IPS-18c (cell line): ENCODE results near the gene C5AR2.
"Not testable (repeated sequence)": the region's sequence is repeated elsewhere in the genome, so short reads cannot be mapped to it uniquely, and the experiment has no call there.

Experiments used
- H3K4me3 ChIP-seq: 2 replicates; pipeline ENCODE4 v1.7.0; 2013; ENCODE audit warnings: low read depth, mild to moderate bottlenecking, low read length, moderate library complexity; ENCODE audit not compliant: insufficient read depth
- H3K9me3 ChIP-seq: one replicate; pipeline ENCODE4 v1.6.1; 2013; ENCODE audit warnings: mild to moderate bottlenecking, low read length, moderate library complexity; ENCODE audit not compliant: control insufficient read depth, insufficient read depth

The C5AR2 gene

DNA sequence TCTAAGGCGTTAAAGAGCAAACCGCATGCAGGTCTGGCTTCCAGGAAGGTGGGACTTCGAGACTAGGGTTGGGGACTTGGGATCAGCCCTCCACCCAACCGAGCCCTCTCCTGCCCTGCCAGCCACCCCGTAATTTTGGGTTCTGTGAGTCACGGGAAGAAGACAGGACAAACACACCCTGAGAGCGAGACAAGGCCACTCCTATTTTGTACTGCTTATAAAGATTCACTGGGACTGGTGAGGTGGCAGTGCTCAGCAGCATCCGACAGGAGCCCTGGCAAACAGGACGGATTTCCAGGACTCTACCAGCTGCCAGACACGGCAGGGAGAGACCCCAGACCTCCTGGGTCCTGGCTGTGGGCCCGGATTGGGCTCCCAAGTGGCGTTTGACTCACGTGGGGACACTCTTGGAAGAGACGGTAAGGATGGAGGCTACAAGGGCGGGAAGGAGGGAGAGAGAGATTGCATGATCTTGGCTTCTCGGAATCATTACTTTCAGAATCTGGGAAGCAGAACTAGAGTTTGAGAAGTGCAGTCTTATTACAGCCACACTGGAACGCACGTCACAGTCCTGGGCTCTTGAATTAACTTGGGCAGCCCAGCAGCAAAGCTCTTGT lies at the start of gene C5AR2:
Gene C5AR2, plus strand, starts transcription at position 245 of the 617 bp plus-strand sequence. CDS start 8,625 bp downstream, outside the sequence.
- H3K4me3 ChIP-seq, result no peak within 1 kb of the TSS
- H3K9me3 ChIP-seq, result no peaks in the 10 kb centered on the region

DNA sequence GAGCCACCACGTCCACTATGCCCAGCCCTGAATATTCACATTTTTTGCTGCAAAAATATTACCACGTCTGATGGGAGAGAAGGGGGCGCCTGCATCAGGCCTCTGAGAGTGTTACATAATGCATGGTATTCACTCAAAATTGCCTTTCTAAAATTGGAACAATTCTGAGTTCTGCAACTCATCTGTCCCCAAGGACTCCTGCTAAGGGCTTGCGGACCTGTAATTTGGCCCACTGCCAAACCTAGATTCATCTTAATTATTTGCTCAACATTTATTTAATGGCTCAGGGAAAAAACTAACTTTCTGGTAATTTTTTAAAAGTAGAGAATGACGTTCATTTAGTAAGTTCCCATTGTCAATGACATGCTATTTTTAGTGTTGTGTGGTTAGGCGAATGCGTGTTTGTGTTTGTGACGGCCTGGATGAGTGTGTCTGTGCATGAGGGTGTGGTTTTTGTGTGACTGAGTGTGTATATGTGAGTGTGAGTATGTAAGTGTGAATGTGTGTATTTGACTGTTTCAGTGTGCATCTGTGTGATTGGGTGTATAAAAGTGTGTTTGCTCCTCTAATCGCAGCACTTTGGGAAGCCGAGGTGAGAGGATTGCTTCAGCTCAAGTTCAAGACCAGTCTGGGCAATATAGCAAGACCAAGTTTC lies 48.4 kb upstream of the C5AR2 start:
- Histone ChIP-seq H3K9me3 (no peaks in the 10 kb centered on the region), H3K4me3 (no peak overlapping the region)

DNA sequence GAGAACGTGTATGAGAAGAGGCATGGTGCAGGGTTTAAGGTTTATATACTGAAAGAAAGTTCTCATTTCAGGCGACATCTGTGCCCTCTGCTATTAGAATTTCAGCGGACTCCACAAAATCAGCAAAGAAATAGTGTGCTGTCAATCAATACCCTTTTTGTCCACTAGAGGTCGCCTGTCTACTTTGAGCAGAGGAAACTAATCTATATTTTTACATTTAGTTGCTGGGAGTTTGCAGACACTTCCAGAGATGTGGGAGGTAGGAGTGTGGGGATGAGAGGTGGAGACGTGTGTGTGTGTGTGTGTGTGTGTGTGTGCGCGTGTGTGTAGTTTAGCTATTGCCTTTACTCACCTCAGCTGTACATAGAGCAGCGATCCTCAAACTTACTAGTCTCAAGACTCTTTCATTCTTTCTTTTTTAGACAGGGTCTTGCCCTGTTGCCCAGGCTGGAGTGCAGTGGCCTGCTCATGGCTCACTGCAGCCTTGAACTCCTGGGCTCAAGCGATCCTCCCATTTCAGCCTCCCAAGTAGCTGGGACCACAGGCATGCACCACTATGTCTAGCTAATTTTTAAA lies 47.6 kb upstream of the C5AR2 start:
- no peak overlapping the region for H3K4me3 ChIP-seq
- H3K9me3 ChIP-seq, result peaks cover 2% of the 10 kb centered on the region

DNA sequence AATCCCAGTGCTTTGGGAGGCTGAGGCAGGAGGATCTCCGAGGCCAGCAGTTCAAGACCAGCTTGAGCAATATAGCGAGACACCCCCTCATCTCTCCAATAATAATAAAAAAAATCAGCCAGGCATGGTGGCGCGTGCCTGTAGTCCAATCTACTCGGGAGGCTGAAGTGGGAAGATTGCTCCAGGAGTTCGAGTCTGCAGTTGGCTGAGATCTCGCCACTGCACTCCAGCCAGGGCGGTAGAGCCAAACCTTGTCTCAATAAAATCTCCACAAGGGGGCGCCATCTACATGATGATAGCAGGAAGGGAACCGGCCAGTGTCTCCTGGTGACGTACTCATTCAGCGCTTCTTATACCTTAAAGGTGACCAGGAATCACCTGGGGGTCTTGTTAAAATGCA lies 35.9 kb upstream of the C5AR2 start:
- H3K9me3 ChIP-seq, result no peaks in the 10 kb centered on the region
- no peak overlapping the region for H3K4me3 ChIP-seq

DNA sequence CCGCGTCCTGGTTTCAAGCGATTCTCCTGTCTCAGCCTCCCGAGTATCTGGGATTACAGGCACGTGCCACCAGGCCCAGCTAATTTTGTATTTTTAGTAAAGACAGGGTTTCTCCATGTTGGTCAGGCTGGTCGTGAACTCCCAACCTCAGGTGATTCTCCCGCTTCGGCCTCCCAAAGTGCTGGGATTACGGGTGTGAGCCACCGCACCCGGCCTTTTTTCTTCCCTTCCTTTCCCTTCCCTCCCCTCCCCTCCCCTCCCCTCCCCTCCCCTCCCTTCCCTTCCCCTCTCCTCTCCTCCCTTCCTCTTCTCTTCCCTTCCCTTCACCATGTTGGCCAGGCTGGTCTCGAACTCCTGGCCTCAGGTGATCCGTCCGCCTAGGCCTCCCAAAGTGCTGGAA lies 31.1 kb upstream of the C5AR2 start:
- not testable (repeated sequence) for H3K9me3 ChIP-seq, H3K4me3 ChIP-seq

DNA sequence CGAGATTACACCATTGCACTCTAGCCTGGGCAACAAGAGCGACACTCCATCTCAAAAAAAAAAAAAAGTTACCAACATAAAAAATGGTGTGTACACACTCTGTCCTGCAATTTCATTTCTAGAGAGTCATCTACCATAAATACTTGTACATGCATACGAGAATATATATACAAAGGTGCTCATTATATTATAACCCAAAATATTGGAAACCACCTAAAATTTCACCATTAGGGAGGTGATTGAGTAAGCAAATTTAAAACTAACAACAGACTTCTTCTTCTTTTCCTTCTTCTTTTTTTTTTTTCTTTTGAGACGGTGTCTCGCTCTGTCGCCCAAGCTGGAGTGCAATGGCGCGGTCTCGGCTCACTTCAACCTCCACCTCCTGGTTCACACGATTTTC lies 29.7 kb upstream of the C5AR2 start:
- Histone ChIP-seq H3K9me3 (peaks cover 2% of the 10 kb centered on the region), H3K4me3 (no peak overlapping the region)

DNA sequence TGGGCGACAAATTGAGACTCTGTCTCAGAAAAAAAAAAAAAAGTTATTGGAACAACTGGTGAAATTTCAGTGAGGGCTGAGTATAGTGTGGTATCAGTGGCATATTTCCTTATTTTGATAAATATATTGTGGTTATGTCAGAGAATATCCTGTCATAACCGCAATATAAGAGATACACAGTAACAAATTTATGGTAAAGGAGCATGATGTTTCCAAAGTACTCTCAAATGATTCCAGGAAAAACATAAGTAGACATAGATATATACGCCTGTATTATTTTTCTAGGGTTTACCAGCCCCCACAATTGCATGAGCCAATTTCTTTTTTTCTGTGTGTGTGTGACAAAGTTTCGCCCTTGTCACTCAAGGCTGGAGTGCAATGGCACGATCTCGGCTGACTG lies 28.0 kb upstream of the C5AR2 start:
- Histone ChIP-seq H3K4me3 (no peak overlapping the region), H3K9me3 (peaks cover 2% of the 10 kb centered on the region)

DNA sequence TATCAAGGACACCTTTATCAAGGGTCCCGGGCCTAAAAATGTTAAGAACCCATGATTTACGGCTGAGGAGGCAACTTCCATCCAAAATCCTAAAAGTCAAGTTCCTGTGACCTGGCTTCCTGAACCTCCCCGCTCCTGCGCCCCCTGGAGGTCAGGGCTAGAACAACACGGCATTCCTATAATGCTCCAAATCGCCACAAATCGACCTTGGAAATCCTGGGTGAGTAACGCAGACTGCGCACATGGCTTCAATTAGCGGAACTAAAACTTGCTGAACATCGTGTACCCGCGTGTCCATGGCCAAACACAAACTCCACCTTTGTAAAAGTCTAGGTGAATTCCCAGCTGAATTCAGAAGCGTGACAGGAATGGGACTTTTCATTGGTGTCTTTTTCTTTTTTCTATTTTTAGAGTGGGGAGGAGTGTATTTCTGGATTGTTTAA lies 26.6 kb upstream of the C5AR2 start:
- H3K9me3 ChIP-seq, result peaks cover 2% of the 10 kb centered on the region
- H3K4me3 ChIP-seq, result no peak overlapping the region

DNA sequence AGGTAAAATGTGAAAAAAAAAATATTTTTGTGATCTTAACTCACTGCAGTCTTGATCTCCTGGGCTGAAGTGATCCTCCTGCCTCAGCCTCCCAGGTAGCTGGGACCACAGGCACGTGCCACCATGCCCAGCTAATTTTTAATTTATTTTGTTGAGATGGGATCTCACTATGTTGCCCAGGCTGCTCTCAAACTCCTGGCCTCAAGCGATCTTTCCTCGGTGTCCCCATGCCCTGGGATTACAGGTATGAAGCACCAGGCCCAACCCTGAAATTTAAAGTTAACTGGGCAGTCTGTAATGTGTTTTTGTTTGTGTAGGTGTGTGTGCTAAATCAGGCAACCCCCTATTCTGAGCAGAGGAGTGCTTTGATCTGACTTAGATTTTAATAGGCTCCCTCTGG lies 25.7 kb upstream of the C5AR2 start:
- Histone ChIP-seq H3K4me3 (no peak overlapping the region), H3K9me3 (peaks cover 2% of the 10 kb centered on the region)

DNA sequence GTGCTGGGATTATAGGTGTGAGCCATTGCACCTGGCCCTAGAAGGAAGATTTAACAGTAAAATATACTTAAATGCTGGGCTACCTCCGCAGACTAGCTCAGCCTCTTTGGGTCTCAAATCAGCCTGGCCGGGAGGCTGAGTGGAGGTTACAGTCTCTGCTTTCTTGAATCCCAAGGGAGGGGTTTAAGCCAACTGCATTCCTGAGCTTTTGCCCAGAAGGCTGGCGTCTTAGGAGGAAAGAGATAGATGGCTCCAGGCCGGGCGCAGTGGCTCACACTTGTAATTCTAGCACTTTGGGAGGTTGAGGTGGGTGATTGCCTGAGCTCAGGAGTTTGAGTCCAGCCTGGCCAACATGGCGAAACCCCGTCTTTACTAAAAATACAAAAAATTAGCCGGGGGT lies 22.9 kb upstream of the C5AR2 start:
- H3K4me3 ChIP-seq, result no peak overlapping the region

DNA sequence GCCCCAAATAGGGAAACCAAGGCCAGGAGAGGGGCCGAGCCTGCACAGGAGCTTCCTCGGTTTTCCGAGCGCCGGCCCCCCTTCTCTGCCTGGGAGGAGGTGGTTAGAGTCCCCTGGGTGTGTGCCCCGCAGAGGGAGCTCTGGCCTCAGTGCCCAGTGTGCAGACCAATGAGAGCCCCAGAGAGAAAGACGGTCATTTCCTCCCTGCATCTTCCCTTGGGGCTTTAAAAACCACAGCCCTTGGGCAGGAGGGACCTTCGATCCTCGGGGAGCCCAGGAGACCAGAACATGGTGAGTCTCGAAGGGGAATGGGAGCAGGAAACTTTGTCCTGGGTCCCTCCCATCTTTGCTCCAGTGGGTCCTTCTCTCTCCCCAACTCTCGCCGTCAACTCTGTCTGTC lies 22.4 kb upstream of the C5AR2 start, which contains the start of gene C5AR1:
Gene C5AR1, plus strand, starts transcription at position 254 of the 400 bp plus-strand sequence. Its CDS starts 35 bp downstream, at position 289.
- H3K9me3 ChIP-seq, result no peaks in the 10 kb centered on the region
- H3K4me3 ChIP-seq, result no peak within 1 kb of the TSS

More for the DNA sequence above, 22.9 kb upstream of the C5AR2 start:
- peaks cover 2% of the 10 kb centered on the region for H3K9me3 ChIP-seq

DNA sequence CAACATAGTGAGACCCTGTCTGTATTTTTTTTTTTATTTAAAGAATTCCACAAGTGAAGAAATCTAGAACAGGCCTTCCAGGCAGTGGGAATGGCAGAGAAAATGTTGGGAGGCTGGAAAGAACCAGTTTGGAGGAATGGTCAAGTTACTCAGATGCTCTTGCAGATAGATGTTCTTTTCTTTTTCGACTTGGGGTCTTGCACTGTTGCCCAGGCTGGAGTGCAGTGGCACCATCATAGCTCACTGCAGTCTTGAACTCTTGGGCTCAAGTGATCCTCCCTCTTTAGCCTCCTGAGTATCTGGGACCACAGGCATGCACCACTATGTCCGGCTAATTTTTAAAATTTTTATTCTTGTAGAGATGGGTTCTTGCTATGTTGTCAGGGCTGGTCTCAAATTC lies 21.7 kb upstream of the C5AR2 start:
- H3K4me3 ChIP-seq, result no peak overlapping the region
- no peaks in the 10 kb centered on the region for H3K9me3 ChIP-seq

DNA sequence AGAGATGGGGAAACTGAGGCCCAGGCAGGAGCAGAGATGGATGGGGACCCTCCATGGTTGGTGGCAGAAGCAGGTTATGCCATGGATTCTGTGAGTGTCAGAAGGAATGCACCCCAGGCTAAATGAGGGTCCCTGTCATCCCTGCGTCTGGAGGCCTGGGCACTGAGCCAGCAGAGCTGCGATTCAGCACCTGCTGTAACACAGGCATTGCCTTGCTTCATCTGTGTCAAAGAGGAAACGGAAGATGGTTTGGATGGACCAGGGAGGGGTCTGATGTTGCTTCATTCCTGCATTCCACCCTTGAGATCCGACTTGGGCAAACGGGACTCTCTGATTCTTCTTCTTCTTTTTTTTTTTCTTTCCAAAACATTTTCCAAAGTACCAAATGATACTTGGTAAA lies 21.2 kb upstream of the C5AR2 start:
- no peaks in the 10 kb centered on the region for H3K9me3 ChIP-seq
- H3K4me3 ChIP-seq, result no peak overlapping the region

DNA sequence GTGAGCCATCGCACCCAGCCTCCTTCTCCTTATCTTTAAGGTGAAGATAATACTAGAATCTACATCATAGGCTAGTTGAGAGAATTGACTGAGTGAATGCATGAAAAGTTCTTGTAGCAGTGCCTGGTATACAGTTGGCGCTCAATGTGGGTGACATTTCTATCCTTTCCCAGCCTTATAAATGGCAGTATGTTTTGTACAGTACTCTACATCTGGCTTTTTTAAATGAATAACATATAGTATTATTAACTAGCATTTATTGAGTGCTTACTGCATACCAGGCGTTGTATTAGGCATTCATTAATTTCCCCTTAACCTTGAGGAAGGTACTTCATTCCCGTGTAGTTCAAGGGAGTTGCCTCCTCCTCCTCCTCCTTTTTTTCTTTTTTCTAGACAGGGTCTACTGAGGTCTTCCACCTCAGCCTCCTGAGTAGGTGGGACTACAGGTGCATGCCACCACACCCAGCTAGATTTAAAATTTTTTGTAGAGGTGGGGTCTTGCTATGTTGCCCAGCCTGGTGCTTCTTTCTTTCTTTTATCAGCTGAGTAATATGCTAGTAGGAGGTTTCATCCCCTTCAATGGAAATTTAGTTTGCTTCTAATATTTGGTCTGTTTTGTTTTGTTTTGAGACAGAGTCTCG lies 19.5 kb upstream of the C5AR2 start:
- Histone ChIP-seq H3K4me3 (no peak overlapping the region), H3K9me3 (no peaks in the 10 kb centered on the region)

DNA sequence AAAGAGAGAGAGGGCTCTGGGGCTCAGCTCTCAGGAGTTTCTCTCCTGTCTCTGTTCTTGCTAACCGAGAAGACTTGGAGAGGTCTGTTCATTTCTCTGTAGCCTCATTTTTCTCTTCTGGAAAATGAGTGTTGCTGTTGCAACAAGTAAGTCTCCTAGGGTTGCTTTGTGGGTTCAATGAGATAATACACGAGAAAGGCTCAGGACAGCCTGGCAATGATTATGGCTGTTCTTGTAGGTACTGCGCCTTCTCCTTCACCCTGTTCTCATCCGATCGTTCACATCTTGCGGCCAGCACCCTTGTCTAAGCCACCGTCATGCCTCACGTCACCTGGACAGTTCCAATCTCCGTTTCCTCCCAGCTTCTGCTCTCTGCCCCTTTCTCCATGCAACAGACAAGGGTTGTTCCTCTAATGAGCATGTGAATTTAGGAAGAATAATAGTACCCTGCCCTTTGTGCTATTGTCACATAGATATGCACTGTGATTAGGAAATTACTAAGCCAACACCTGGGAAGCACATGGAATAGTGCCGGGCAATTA lies 18.1 kb upstream of the C5AR2 start:
- H3K4me3 ChIP-seq, result no peak overlapping the region

DNA sequence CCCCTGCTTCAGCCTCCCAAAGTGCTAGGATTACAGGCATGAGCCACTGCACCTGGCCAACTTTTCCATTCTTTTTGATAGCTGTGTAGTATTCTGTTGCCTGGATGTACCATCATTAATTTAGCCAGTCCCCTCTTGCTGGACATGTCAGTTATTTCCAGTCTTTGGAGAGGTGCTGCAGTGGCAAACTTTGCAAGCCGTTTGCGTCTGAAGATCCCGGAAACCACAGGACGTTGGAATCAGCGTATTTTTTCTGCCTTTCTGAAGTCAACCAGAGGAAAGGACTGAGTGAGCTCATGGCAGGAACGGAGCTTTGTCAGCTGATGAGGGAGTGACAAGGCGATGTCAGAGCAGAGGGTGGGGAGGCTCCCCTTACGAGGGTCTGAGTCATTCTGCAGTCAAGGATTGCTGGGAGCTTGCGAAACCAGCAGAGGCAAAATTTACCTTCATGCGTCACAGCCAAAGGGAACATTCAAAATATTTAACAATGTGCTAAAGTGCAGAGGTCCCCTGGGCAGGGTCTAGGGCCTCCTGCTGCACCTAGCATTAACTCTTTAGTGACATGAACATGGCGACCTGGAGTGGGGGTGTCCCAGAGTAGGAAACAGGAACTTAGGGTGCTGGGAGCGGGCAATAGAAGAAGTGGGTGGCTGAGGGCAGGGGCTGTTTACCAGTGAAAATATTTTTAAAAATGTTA lies 16.7 kb upstream of the C5AR2 start:
- Histone ChIP-seq H3K4me3 (no peak overlapping the region), H3K9me3 (no peaks in the 10 kb centered on the region)

More for the DNA sequence above, 18.1 kb upstream of the C5AR2 start:
- H3K9me3 ChIP-seq, result no peaks in the 10 kb centered on the region

DNA sequence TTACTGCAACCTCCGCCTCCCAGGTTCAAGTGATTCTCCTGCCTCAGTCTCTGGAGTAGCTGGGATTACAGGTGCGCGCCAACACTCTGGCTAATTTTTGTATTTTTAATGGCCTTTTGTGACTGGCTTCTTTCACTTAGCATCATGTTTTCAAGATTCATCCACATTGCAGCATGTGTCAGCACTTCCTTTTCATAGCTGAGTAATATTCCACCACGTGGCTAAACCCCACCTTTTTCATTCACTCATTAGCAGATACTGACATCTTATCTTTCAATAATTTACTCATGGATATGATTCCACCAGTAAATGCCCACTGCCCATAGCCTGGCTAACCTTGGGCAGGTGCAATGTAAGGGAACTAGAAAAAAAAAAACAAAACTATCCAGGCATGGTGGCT lies 15.5 kb upstream of the C5AR2 start:
- Histone ChIP-seq H3K9me3 (no peaks in the 10 kb centered on the region), H3K4me3 (no peak overlapping the region)
